AG04450 (cell line): ENCODE data around the gene LTBR. TPM values are rescaled to one million over a fixed set of nuclear protein-coding genes. Genes with fewer than 3 reads are reported as not detected.

Source experiments
- CTCF ChIA-PET: fragments of 300-600, 350-600 bp; formaldehyde crosslinking; extraction: SDS; loops from one replicate; lab custom pipeline; 2022; ENCODE audit warnings: antibody characterized with exemption, inconsistent platforms; lab: Charles Lee
- POLR2A ChIA-PET: fragments of 350-600 bp; formaldehyde crosslinking; extraction: SDS; loops from one replicate; lab custom pipeline; 2021; ENCODE audit warnings: antibody characterized with exemption, inconsistent platforms; lab: Yijun Ruan, JAX
- DNase-seq: peaks from one replicate; pipeline ENCODE4 v3.0.0-alpha.2; 2011; ENCODE audit warnings: low read depth, low spot score
- H3K27ac ChIP-seq: one replicate; pipeline ENCODE4 v1.5.1; 2012; ENCODE audit warnings: low read depth, low read length, control low read depth
- H3K27me3 ChIP-seq: one replicate; pipeline ENCODE4 v1.6.0; 2012; ENCODE audit warnings: low read length; ENCODE audit not compliant: control insufficient read depth, insufficient read depth
- H3K4me3 ChIP-seq: 2 replicates; pipeline ENCODE4 v1.5.1; 2011; ENCODE audit warnings: mild to moderate bottlenecking, low read depth, low read length, control low read depth
- H3K9me3 ChIP-seq: 2 replicates; pipeline ENCODE4 v1.5.1; 2012; ENCODE audit warnings: low read length; ENCODE audit not compliant: control insufficient read depth, insufficient read depth
- CTCF ChIP-seq: IDR thresholded peaks from 2 replicates; pipeline ENCODE4 v1.5.1; 2011; ENCODE audit warnings: low read depth, low read length, control low read depth, inconsistent platforms
- polyA plus RNA-seq: library from polyadenylated mRNA; depleted of rRNA; stranded (reverse); fragments of >200 nt; gene quantifications from 2 replicates; pipeline ENCODE4 v1.2.3, GENCODE V29; 2011

Gene LTBR
- polyA plus RNA-seq, 1 experiment, result 32.1 TPM

- ChIA-PET CTCF (interaction anchor here (0.9 kb wide), 1 partner anchor 94 kb away, joined by 3 read pairs; no protein-coding TSS in a partner anchor), POLR2A (interaction anchor here (0.6 to 2.2 kb wide), 3 partner anchors 29 to 163 kb away, joined by 3 to 8 read pairs (median 6); partner anchors contain the start of gene TNFRSF1A)
- Histone ChIP-seq H3K27me3 (no peaks in the 10 kb centered on the region), H3K9me3 (no peaks in the 10 kb centered on the region), H3K4me3 (no peak overlapping the region), H3K27ac (peak overlapping the region; percentile 57)
- peak; percentile 38 for TF ChIP-seq CTCF
- DNase-seq, result no peak
Observed at GRCh38 chr12:6370994-6371754, 12.8 kb upstream of the LTBR start.

GRCh38 chr12:6372403-6373003 is 11.5 kb upstream of the LTBR start:
- ChIA-PET POLR2A (interaction anchor here (0.9 to 3.1 kb wide), 5 partner anchors 11 to 40 kb away, joined by 3 to 13 read pairs (median 6); partner anchors contain the start of genes LTBR and TNFRSF1A), CTCF (interaction anchor here (0.9 to 1.4 kb wide), 3 partner anchors 27 to 93 kb away, joined by 3 read pairs; no protein-coding TSS in a partner anchor)
- Histone ChIP-seq H3K27me3 (no peaks in the 10 kb centered on the region), H3K9me3 (no peaks in the 10 kb centered on the region), H3K27ac (peak overlapping the region; percentile 68), H3K4me3 (no peak overlapping the region)
- DNase-seq, result no peak
- peak; percentile 10; the same call in 1 of the 2 replicates for TF ChIP-seq CTCF

- Histone ChIP-seq H3K9me3 (no peaks in the 10 kb centered on the region), H3K27me3 (no peaks in the 10 kb centered on the region), H3K4me3 (no peak overlapping the region), H3K27ac (no peak overlapping the region)
- no peak for TF ChIP-seq CTCF
- ChIA-PET POLR2A (interaction anchor here (0.9 to 3.1 kb wide), 4 partner anchors 10 to 41 kb away, joined by 3 to 13 read pairs (median 6); partner anchors contain the start of gene LTBR), CTCF (interaction anchor here (1.1 to 1.4 kb wide), 2 partner anchors 33 to 51 kb away, joined by 3 read pairs; no protein-coding TSS in a partner anchor)
- DNase-seq, result no peak
Observed at GRCh38 chr12:6373022-6373787, 10.8 kb upstream of the LTBR start.

- no peak overlapping the region for H3K27ac ChIP-seq
- no peak for TF ChIP-seq CTCF
- DNase-seq, result no peak
- H3K9me3 ChIP-seq, result no peaks in the 10 kb centered on the region
- POLR2A ChIA-PET, result interaction anchor here (1.0 to 3.1 kb wide), 4 partner anchors 10 to 38 kb away, joined by 3 to 13 read pairs (median 6); partner anchors contain the start of genes LTBR and TNFRSF1A
- H3K4me3 ChIP-seq, result no peak overlapping the region
- H3K27me3 ChIP-seq, result no peaks in the 10 kb centered on the region
- CTCF ChIA-PET, result interaction anchor here (0.8 to 1.1 kb wide), 2 partner anchors 34 to 51 kb away, joined by 3 read pairs; no protein-coding TSS in a partner anchor
Observed at GRCh38 chr12:6374028-6374785, 9.8 kb upstream of the LTBR start.
